ENCODE data around the gene C17orf114.

Gene C17orf114

GRCh38 chr17:4822835-4823234 lies 20.7 kb upstream of the C17orf114 start:
- no peak for DNase-seq

DNA sequence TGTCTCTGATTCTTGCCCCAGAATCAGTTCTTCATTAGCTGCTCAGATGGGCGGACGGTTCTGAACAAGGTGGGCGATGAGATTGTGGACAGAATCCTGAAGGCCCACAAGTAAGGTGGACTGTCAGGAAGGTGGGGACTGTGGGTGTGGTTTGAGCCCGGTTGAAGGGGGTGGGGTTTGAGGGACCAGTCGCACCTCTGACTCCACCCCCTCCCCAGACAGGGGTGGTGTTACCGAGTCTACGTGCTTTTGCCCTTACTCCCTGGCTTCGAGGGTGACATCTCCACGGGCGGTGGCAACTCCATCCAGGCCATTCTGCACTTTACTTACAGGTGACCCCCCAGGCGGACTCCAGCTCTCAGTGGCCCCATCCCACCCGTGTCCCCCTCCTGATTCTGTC lies 16.1 kb upstream of the C17orf114 start:
- no peak for DNase-seq

DNA sequence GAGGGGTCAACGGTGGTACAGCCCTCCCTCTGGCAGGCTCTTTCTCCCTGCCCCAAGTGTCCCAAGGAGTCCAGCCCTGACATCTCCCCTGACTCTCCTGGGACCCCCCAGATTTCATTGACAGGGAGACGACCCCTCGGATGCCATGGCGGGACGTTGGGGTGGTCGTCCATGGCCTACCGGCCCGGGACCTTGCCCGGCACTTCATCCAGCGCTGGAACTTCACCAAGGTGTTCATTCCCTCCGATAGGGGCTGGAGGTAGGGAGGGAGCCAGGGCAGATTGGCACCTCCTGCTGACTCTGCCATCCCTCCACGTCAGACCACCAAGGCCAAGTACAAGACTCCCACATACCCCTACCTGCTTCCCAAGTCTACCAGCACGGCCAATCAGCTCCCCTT lies 14.7 kb upstream of the C17orf114 start:
- no peak for DNase-seq

- DNase-seq: no peak
These were observed 13.0 kb upstream of the C17orf114 start for GRCh38 chr17:4815043-4815675.

DNA sequence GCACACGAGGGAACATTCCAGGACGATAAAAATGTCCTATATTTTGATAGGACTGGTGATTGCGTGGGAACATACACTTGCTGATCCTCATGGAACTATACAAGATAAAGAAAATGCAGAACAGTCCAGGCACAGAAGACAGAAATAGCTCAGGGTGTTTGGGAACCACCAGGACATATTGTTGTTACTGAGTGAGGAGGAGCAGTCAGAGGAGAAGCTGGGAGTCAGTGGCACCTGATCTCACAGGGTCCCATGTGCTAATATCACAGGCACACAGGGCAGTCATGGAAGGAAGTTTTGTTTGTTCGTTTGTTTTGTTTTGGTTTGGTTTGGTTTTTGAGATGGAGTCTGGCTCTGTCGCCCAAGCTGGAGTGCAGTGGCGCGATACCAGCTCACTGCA lies 10.6 kb upstream of the C17orf114 start:
- DNase-seq: no peak

GRCh38 chr17:4811471-4811870 lies 9.3 kb upstream of the C17orf114 start:
- DNase-seq: no peak

- DNase-seq: no peak
These were observed 8.7 kb upstream of the C17orf114 start for GRCh38 chr17:4810696-4811290.

- no peak for DNase-seq
These were observed 6.2 kb upstream of the C17orf114 start for GRCh38 chr17:4808378-4808767.

DNA sequence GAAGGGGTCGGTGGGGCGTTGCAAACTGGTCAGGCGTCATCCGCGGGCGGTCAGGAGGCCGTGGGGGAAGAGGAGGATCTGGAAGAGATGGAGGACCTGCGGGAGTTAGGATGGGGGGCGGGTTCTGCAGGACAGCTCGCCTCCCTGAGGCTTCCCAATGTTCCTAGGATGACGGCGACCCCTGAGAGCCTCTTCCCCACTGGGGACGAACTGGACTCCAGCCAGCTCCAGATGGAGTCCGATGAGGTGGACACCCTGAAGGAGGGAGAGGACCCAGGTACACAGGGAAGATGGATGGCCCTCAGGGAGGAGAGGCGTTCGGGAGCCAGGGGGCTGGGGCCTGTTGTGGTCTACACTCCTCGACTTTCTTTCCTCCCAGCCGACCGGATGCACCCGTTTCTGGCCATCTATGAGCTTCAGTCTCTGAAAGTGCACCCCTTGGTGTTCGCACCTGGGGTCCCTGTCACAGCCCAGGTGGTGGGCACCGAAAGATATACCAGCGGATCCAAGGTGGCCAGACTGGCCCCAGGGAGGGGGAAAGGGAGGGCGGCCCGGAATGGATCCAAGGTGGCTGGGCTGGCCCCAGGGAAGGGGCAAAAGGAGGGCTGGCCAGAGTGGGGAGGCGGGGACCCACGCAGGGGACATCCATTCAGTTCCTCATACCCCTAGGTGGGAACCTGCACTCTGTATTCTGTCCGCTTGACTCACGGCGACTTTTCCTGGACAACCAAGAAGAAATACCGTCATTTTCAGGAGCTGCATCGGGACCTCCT lies 5.7 kb upstream of the C17orf114 start:
- no peak for DNase-seq

GRCh38 chr17:4806777-4807604 lies 4.9 kb upstream of the C17orf114 start, which contains the start of gene PLD2:
PLD2 (plus strand) TSS chr17:4807152; CDS start chr17:4807773, 621 bp downstream.
- peak; percentile 92 for DNase-seq

DNA sequence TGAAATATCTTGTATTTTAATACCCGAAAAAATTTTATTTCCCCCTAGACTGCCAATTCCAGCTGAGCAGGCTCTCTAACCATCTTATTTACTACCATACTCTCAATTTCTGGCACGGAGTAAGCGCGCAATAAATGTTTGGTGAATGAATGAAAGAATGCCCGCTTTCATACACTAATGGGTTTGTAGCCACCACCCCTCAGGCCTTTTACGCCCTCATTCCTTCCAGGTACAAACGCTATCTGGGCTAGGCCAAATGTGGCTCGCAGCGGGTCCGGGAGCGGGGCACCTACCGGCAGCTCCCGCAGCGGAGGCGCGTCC lies 4.3 kb upstream of the C17orf114 start:
- no peak for DNase-seq

DNA sequence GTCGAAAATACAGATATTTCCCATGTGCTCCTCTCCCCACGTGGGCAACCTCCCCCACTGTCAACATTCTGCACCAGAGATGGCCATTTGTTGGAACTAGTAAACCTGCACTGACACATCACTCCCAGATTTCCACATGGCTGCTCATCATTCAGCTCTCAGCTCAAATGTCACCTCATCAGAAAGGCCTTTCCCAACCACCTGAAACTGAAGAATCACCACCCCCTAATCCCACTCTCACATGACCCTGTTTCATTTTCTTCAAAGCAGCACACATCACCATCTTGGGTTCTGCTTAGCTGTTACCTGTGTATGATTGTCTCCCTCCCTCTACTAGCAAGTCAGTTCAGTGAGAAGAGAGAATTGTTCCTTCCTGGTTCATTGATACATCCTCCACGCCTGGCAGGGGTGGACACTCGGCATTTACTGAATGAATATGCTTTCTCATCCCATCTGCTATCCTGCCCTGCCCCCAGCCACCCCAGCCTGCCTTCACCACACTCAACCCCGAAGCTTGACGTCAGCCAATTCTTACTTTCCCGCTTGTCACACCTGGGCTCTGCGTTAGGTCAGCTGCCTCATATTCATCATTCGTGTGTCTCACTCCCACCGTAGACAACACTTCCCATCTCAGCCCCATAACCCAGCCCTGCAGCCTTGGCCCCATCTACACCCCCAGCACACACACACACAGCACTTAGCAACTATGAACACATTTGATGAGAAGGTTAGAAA lies 1.5 kb downstream of the C17orf114 start:
- DNase-seq: no peak

DNA sequence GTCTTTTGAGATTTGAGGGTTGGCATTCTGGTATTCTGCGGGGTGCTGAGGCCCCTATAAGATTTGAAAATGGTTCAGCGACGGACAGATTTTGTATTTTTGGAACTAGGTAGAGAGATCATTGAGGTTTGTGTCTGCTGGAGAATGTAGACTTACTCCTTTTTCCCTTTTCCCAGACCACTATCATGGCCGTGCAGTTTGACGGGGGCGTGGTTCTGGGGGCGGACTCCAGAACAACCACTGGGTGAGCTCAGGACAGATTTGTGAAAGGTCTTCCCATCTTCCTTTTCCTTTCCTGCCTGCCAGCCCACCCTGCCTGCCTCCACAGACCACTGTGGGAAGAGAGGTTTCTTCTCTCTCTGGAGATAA lies 5.6 kb downstream of the C17orf114 start:
- peak; percentile 59 for DNase-seq

- DNase-seq: no peak
These were observed 7.0 kb downstream of the C17orf114 start for GRCh38 chr17:4795168-4795567.

DNA sequence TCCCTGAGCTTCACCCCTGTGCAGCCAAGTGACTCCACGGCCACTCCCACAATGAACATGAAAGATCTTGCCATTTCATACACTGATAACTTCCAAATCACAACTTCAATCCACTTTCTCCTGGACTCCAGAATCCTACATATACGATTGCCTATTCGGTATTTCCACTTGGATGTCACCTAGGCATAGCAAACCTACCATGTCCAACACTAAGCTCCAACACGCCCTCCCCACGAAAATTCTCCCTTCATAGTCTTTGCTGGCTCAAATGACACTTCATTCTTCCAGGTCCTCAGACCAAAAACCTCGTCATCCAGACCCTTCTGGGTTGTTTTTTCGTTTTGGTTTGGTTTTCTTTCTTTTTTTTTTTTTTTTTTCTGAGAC lies 11.4 kb downstream of the C17orf114 start:
- no peak for DNase-seq

- peak; percentile 90 for DNase-seq
These were observed 12.0 kb downstream of the C17orf114 start for GRCh38 chr17:4789951-4790704.

DNA sequence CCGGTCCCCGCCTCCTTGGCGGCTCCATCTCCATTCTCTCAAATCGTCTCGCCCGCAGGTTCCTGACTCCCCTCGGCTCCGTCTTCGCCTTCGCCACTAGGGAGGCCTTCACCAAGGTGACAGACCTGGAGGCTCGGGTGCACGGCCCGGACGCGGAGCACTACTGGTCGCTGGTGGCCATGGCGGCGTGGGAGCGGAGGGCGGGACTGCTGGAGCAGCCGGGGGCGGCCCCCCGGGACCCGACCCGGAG lies 12.5 kb downstream of the C17orf114 start:
- DNase-seq: no peak

DNA sequence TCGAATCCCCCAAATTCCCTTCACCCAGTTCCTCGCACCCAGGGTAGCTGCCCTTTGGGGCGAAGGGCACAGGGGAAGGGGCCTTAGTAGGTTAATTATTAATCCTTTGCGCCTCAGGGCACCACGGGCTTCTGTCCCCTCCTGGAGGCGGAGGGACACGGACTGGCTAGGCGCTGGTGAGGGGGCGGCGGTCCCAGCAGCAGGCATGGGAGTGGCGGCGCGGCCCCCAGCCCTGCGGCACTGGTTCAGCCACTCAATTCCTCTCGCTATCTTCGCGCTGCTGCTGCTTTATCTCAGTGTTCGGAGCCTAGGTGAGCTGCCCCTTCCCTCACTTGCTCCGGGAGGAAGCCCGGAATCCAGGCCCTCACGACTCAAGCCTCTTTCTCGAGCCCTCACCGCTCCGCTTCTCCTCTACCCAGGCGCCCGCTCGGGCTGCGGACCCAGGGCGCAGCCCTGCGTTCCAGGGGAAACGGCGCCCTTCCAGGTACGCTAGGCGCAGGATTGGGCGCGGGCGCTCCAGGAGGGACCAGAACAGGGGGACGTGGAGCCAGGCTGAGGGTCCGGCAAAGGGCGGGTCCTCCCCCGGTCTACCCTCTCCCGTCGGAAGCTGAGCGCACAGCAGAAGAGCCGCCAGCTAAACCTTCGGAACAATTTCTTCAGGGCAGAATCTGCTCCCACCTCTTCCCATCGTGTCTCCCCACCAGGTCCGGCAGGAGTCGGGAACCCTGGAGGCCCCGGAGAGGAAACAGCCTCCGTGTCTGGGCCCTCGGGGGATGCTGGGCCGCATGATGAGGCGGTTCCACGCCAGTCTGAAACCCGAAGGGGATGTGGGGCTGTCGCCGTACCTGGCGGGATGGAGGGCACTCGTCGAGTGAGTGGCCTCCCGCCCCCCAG lies 13.1 kb downstream of the C17orf114 start, which contains the start of gene GLTPD2:
GLTPD2 (plus strand) TSS at position 158 of the 894 bp plus-strand sequence; CDS start at position 206, 48 bp downstream.
- DNase-seq: no peak

DNA sequence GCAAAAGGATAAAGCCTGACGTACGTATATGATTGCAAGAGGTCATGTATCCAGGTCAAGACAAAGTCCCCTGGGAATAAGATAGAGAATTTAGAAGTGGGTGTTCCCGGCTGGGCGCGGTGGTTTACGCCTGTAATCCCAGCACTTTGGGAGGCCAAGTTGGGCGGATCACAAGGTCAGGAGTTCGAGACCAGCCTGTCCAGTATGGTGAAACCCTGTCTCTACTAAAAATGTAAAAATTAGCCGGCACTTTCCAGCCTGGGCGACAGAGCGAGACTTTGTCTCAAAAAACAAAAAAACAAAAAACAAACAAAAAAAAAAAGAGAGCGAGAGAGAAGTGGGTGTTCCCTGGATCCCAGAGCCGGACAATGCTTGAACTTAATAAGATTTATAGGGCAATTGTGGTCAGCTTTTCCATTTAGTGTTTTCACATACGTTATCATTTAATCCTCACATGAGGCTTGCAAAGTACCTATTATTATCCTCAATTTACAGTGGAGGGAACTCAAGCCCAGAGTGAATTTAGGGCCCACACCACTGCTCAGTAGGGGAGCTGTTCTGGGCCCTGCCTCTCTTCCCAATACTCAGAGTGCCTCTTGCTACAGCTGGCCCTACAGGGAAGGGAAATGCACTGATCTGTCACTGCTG lies 13.8 kb downstream of the C17orf114 start:
- DNase-seq: no peak

DNA sequence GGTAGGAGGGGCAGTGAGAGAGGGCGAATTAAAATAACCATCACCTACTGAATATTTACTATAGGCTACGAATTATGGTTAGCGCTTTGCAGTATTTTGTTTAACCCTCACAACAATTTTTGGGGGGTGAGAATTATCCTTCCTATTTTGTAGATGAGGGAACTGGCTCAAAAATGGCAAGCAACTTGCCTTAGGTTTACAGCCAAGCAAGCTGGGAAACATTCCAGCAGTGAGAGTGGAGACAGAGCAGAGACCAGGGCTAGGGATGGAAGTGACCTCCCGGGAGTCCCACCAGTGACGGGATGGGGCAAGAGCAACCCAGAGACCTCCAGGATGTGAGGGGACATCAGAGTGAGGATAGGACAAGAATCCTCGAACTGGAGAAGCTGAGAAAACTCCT lies 15.6 kb downstream of the C17orf114 start:
- no peak for DNase-seq

DNA sequence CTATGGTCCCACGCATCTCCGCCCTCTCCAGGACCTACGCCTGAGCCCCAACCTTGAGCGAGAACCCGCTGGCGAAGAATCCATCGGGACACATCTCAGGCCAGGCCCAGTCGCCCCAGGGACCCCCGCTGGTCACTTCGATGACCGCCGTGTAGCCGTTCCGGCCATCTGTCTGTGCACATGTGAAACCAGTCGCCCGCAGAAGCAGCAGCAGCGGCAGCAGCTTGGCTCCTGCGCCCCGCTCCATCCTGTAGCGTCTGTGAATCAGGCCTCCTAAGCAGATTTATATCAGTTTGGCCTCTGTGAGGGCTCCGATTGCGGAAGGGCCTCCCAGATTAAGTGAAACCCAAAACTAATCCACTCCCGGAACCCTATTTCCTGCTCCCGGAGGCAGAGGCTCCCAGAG lies 16.0 kb downstream of the C17orf114 start, which contains the start of gene VMO1:
VMO1 (minus strand) TSS at position 259 of the 406 bp plus-strand sequence; CDS start at position 247, 12 bp downstream.
- DNase-seq: no peak
